ENCODE measurements around the gene PODXL2. TPM values are rescaled to one million over a fixed set of nuclear protein-coding genes. Genes with fewer than 3 reads are reported as not detected.

The PODXL2 gene
- total RNA-seq, 1 experiment from 2014 or later, result 5.7 TPM

DNA sequence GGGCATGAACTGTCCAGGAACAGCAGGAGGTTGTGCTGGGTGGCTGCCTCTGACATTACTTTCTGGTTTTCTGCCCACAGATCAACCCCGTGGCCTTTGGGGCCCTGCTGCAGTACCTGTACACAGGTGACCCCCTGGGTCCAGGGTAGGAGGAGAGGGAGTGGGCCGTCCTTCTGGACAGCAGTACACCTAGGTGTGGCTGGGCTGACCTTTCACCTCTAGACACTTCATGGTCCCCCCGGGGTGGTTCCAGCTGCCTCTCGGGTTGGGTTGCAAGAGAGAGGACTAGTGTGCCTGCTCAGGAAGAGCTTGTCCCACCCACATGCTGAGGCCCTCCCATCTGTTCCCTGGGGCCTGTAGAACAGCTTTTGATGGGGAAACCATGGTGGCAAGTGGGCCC is 47.5 kb downstream of the PODXL2 start:
- ATAC-seq (no peak), DNase-seq (ENCODE audit: low read depth, low spot score) (no peak)
- no peaks in the 10 kb centered on the region for H4K20me1 ChIP-seq (ENCODE audit: insufficient read depth)
- no peaks in the 10 kb centered on the region for H3K36me3 ChIP-seq (ENCODE audit: control insufficient read depth in 1 of 2, insufficient read depth in 2 of 2, low read length in 2 of 2)
- RAD21 ChIA-PET (ENCODE audit: low non-redundant PET in 1 of 2, low total read pairs in 2 of 2, uncharacterized antibody in 2 of 2, unreplicated experiment in 2 of 2), result no interaction called here
- no peak overlapping the region for H3K27ac ChIP-seq (ENCODE audit: low read depth, low read length)
- no peaks in the 10 kb centered on the region for H3K9me3 ChIP-seq (ENCODE audit: control insufficient read depth in 1 of 2, insufficient read depth in 1 of 2, low read depth in 1 of 2, low read length in 2 of 2)
- no peak overlapping the region for H3K4me3 ChIP-seq (replicated peaks in 1 of 2; ENCODE audit: low read depth in 1 of 2, low read length in 2 of 2)
- H3K4me1 ChIP-seq (ENCODE audit: control insufficient read depth in 1 of 2, insufficient read depth in 2 of 2, low read length in 2 of 2), result peaks cover 0 to 18% of the 10 kb centered on the region in 2 experiments; a peak in 2 of 4 replicates
- H2AFZ ChIP-seq (ENCODE audit: low read depth, low read length, poor library complexity, severe bottlenecking), result no peak overlapping the region
- no peaks in the 10 kb centered on the region for H3K79me2 ChIP-seq (ENCODE audit: insufficient read depth, low read length)
- intact Hi-C loops (cut with micrococcal nuclease), result no loop called here
- no peak overlapping the region for H3K4me2 ChIP-seq (ENCODE audit: low read length)
- no peaks in the 10 kb centered on the region for H3K27me3 ChIP-seq (ENCODE audit: insufficient read depth, low read length)
- POLR2A ChIA-PET, result no interaction called here
- no peaks in the 10 kb centered on the region for H3K9me2 ChIP-seq (ENCODE audit: insufficient read depth)
- H3K9ac ChIP-seq (ENCODE audit: low read length), result no peak overlapping the region
- CTCF ChIA-PET, result no interaction called here
- no TSS peak for BruUV-seq (replicated peaks)
- TF ChIP-seq ZNF274 (IDR thresholded peaks at IDR 0.05; ENCODE audit: low read depth, low read length), result no peak
- no peak for TF ChIP-seq EGR1 (IDR thresholded peaks at IDR 0.05; ENCODE audit: low read depth)
- TF ChIP-seq RAD21 (IDR thresholded peaks at IDR 0.05; ENCODE audit: low read depth), result no peak
- TF ChIP-seq EZH2phosphoT487 (IDR thresholded peaks at IDR 0.05; ENCODE audit: borderline replicate concordance), result no peak
- TF ChIP-seq CBX3 (IDR thresholded peaks at IDR 0.05; ENCODE audit: low read depth), result no peak
- TF ChIP-seq, protein P1, sequence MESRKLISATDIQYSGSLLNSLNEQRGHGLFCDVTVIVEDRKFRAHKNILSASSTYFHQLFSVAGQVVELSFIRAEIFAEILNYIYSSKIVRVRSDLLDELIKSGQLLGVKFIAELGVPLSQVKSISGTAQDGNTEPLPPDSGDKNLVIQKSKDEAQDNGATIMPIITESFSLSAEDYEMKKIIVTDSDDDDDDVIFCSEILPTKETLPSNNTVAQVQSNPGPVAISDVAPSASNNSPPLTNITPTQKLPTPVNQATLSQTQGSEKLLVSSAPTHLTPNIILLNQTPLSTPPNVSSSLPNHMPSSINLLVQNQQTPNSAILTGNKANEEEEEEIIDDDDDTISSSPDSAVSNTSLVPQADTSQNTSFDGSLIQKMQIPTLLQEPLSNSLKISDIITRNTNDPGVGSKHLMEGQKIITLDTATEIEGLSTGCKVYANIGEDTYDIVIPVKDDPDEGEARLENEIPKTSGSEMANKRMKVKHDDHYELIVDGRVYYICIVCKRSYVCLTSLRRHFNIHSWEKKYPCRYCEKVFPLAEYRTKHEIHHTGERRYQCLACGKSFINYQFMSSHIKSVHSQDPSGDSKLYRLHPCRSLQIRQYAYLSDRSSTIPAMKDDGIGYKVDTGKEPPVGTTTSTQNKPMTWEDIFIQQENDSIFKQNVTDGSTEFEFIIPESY (IDR thresholded peaks at IDR 0.05; ENCODE audit: extremely low read depth, insufficient replicate concordance, low read length), result no peak
- no peak for TF ChIP-seq ELF1 (IDR thresholded peaks at IDR 0.05; ENCODE audit: borderline replicate concordance, low read depth)
- TF ChIP-seq POLR2A (IDR thresholded peaks at IDR 0.05; ENCODE audit: borderline replicate concordance, extremely low read depth, insufficient read depth, insufficient read length), result no peak
- TF ChIP-seq CEBPB (IDR thresholded peaks at IDR 0.05; ENCODE audit: low read depth), result no peak
- no peak for TF ChIP-seq TCF7L2 (IDR thresholded peaks at IDR 0.05; ENCODE audit: borderline replicate concordance, extremely low read depth, insufficient read depth, insufficient read length)
- TF ChIP-seq POLR2AphosphoS5 (IDR thresholded peaks at IDR 0.05; ENCODE audit: low read depth, low read length), result no peak
- TF ChIP-seq, protein P2, sequence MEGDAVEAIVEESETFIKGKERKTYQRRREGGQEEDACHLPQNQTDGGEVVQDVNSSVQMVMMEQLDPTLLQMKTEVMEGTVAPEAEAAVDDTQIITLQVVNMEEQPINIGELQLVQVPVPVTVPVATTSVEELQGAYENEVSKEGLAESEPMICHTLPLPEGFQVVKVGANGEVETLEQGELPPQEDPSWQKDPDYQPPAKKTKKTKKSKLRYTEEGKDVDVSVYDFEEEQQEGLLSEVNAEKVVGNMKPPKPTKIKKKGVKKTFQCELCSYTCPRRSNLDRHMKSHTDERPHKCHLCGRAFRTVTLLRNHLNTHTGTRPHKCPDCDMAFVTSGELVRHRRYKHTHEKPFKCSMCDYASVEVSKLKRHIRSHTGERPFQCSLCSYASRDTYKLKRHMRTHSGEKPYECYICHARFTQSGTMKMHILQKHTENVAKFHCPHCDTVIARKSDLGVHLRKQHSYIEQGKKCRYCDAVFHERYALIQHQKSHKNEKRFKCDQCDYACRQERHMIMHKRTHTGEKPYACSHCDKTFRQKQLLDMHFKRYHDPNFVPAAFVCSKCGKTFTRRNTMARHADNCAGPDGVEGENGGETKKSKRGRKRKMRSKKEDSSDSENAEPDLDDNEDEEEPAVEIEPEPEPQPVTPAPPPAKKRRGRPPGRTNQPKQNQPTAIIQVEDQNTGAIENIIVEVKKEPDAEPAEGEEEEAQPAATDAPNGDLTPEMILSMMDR (IDR thresholded peaks at IDR 0.05 in 2 of 3, conservative IDR thresholded peaks at IDR 0.05 in 1 of 3; ENCODE audit: borderline replicate concordance in 1 of 3, insufficient read depth in 1 of 3, low read depth in 2 of 3, low read length in 2 of 3), result no peak
- TF ChIP-seq SRF (IDR thresholded peaks at IDR 0.05; ENCODE audit: low read depth), result no peak
- TF ChIP-seq FOSL1 (IDR thresholded peaks at IDR 0.05; ENCODE audit: low read depth), result no peak
- TF ChIP-seq, protein P3, sequence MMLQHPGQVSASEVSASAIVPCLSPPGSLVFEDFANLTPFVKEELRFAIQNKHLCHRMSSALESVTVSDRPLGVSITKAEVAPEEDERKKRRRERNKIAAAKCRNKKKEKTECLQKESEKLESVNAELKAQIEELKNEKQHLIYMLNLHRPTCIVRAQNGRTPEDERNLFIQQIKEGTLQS (IDR thresholded peaks at IDR 0.05), result no peak
- TF ChIP-seq, protein P4, sequence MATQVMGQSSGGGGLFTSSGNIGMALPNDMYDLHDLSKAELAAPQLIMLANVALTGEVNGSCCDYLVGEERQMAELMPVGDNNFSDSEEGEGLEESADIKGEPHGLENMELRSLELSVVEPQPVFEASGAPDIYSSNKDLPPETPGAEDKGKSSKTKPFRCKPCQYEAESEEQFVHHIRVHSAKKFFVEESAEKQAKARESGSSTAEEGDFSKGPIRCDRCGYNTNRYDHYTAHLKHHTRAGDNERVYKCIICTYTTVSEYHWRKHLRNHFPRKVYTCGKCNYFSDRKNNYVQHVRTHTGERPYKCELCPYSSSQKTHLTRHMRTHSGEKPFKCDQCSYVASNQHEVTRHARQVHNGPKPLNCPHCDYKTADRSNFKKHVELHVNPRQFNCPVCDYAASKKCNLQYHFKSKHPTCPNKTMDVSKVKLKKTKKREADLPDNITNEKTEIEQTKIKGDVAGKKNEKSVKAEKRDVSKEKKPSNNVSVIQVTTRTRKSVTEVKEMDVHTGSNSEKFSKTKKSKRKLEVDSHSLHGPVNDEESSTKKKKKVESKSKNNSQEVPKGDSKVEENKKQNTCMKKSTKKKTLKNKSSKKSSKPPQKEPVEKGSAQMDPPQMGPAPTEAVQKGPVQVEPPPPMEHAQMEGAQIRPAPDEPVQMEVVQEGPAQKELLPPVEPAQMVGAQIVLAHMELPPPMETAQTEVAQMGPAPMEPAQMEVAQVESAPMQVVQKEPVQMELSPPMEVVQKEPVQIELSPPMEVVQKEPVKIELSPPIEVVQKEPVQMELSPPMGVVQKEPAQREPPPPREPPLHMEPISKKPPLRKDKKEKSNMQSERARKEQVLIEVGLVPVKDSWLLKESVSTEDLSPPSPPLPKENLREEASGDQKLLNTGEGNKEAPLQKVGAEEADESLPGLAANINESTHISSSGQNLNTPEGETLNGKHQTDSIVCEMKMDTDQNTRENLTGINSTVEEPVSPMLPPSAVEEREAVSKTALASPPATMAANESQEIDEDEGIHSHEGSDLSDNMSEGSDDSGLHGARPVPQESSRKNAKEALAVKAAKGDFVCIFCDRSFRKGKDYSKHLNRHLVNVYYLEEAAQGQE (IDR thresholded peaks at IDR 0.05; ENCODE audit: low read depth), result no peak
- TF ChIP-seq YY1 (IDR thresholded peaks at IDR 0.05; ENCODE audit: extremely low read depth, insufficient replicate concordance, low read depth, low read length), result no peak
- TF ChIP-seq ZFX (IDR thresholded peaks at IDR 0.05), result no peak
